Measurements from ENCODE around the gene S100B.

- TF ChIP-seq, protein P1, sequence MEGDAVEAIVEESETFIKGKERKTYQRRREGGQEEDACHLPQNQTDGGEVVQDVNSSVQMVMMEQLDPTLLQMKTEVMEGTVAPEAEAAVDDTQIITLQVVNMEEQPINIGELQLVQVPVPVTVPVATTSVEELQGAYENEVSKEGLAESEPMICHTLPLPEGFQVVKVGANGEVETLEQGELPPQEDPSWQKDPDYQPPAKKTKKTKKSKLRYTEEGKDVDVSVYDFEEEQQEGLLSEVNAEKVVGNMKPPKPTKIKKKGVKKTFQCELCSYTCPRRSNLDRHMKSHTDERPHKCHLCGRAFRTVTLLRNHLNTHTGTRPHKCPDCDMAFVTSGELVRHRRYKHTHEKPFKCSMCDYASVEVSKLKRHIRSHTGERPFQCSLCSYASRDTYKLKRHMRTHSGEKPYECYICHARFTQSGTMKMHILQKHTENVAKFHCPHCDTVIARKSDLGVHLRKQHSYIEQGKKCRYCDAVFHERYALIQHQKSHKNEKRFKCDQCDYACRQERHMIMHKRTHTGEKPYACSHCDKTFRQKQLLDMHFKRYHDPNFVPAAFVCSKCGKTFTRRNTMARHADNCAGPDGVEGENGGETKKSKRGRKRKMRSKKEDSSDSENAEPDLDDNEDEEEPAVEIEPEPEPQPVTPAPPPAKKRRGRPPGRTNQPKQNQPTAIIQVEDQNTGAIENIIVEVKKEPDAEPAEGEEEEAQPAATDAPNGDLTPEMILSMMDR (IDR thresholded peaks at IDR 0.05) = no peak
- TF ChIP-seq EZH2 (IDR thresholded peaks at IDR 0.05; ENCODE audit: borderline replicate concordance, insufficient read depth, low read depth, low read length, poor library complexity, severe bottlenecking) = no peak
Observed at GRCh38 chr21:46550116-46550941, 54.6 kb downstream of the S100B start.

All from B cell (primary cell).